T-helper 17 cell (primary cell): Measurements from ENCODE around the gene ATG16L2. TPM values are rescaled to one million over a fixed set of nuclear protein-coding genes. Genes with fewer than 3 reads are reported as not detected.
"Not testable (repeated sequence)": the region's sequence is repeated elsewhere in the genome, so short reads cannot be mapped to it uniquely, and the experiment has no call there.

Experiments
- ATAC-seq: fragments of 150-1000 bp; cut with Tn5 transposase; 2 replicates; pipeline ENCODE4 v1.10.0; 2021; ENCODE audit warnings: mild to moderate bottlenecking, moderate library complexity
- DNase-seq, 3 donors: peaks; one replicate each; pipeline versions ENCODE4 v3.0.0 to v3.0.0-alpha.2; 2020 to 2021
- H3K9me3 ChIP-seq: one replicate; pipeline ENCODE4 v1.7.0; 2013; ENCODE audit warnings: low read length, mild to moderate bottlenecking; ENCODE audit not compliant: control insufficient read depth, poor library complexity, severe bottlenecking
- H3K27ac Mint-ChIP-seq: one replicate; pipeline ENCODE4 v1.8.0; 2022; ENCODE audit warnings: mild to moderate bottlenecking, moderate library complexity, mixed read lengths
- H3K27me3 Mint-ChIP-seq: one replicate; pipeline ENCODE4 v1.8.0; 2022; ENCODE audit warnings: mixed read lengths
- H3K36me3 Mint-ChIP-seq: one replicate; pipeline ENCODE4 v1.8.0; 2022; ENCODE audit warnings: low read depth, mixed read lengths
- H3K4me1 Mint-ChIP-seq: one replicate; pipeline ENCODE4 v1.8.0; 2022; ENCODE audit warnings: mild to moderate bottlenecking, mixed read lengths
- H3K4me3 Mint-ChIP-seq: one replicate; pipeline ENCODE4 v1.8.0; 2022; ENCODE audit warnings: mild to moderate bottlenecking, moderate library complexity, mixed read lengths
- total RNA-seq, 4 donors: library from RNA in 2 of 4; stranded (reverse) in 2 of 4; gene quantifications; one replicate each; pipeline ENCODE4 v1.2.3 and lab custom pipeline; 2022 to 2026

ATG16L2 gene
- total RNA-seq, 2 donors from 2014 or later = 95.4 to 121 TPM

- not testable (repeated sequence) for H3K9me3 ChIP-seq, DNase-seq, H3K27me3 Mint-ChIP-seq, ATAC-seq, H3K36me3 Mint-ChIP-seq, H3K4me3 Mint-ChIP-seq
- Mint-ChIP-seq H3K27ac (peak overlapping the region; percentile 71), H3K4me1 (peaks cover 25% of the 10 kb centered on the region)
These were observed 13.4 kb downstream of the ATG16L2 start for GRCh38 chr11:72827656-72828055.

- Mint-ChIP-seq H3K36me3 (peaks cover 3% of the 10 kb centered on the region), H3K4me1 (peaks cover 23% of the 10 kb centered on the region)
- no peak for DNase-seq
These were observed 13.9 kb downstream of the ATG16L2 start for GRCh38 chr11:72828081-72828567.

GRCh38 chr11:72828692-72829101 is 14.5 kb downstream of the ATG16L2 start:
- H3K4me1 Mint-ChIP-seq = peaks cover 20% of the 10 kb centered on the region
- H3K4me3 Mint-ChIP-seq = no peak overlapping the region
- H3K27ac Mint-ChIP-seq = peak overlapping the region; percentile 71
- peaks cover 3% of the 10 kb centered on the region for H3K36me3 Mint-ChIP-seq
- no peaks in the 10 kb centered on the region for H3K27me3 Mint-ChIP-seq
- DNase-seq = no peak
- ATAC-seq = no peak
- H3K9me3 ChIP-seq = no peaks in the 10 kb centered on the region

More at GRCh38 chr11:72828081-72828567, 13.9 kb downstream of the ATG16L2 start:
- H3K4me3 Mint-ChIP-seq = peak overlapping the region; percentile 31
- peak overlapping the region; percentile 71 for H3K27ac Mint-ChIP-seq
- H3K9me3 ChIP-seq = no peaks in the 10 kb centered on the region
- no peak for ATAC-seq
- no peaks in the 10 kb centered on the region for H3K27me3 Mint-ChIP-seq

- Mint-ChIP-seq H3K27ac (no peak overlapping the region), H3K4me1 (peaks cover 20% of the 10 kb centered on the region)
- no peak for ATAC-seq
These were observed 15.0 kb downstream of the ATG16L2 start for GRCh38 chr11:72829178-72829577.

GRCh38 chr11:72829884-72830533 is 15.8 kb downstream of the ATG16L2 start:
- Mint-ChIP-seq H3K4me1 (peaks cover 20% of the 10 kb centered on the region), H3K36me3 (peaks cover 3% of the 10 kb centered on the region), H3K27me3 (no peaks in the 10 kb centered on the region), H3K4me3 (no peak overlapping the region), H3K27ac (no peak overlapping the region)
- ATAC-seq = no peak
- H3K9me3 ChIP-seq = no peaks in the 10 kb centered on the region
- DNase-seq = no peak

More at GRCh38 chr11:72829178-72829577, 15.0 kb downstream of the ATG16L2 start:
- no peaks in the 10 kb centered on the region for H3K27me3 Mint-ChIP-seq
- DNase-seq = no peak
- peaks cover 3% of the 10 kb centered on the region for H3K36me3 Mint-ChIP-seq
- H3K9me3 ChIP-seq = no peaks in the 10 kb centered on the region
- H3K4me3 Mint-ChIP-seq = no peak overlapping the region

DNA sequence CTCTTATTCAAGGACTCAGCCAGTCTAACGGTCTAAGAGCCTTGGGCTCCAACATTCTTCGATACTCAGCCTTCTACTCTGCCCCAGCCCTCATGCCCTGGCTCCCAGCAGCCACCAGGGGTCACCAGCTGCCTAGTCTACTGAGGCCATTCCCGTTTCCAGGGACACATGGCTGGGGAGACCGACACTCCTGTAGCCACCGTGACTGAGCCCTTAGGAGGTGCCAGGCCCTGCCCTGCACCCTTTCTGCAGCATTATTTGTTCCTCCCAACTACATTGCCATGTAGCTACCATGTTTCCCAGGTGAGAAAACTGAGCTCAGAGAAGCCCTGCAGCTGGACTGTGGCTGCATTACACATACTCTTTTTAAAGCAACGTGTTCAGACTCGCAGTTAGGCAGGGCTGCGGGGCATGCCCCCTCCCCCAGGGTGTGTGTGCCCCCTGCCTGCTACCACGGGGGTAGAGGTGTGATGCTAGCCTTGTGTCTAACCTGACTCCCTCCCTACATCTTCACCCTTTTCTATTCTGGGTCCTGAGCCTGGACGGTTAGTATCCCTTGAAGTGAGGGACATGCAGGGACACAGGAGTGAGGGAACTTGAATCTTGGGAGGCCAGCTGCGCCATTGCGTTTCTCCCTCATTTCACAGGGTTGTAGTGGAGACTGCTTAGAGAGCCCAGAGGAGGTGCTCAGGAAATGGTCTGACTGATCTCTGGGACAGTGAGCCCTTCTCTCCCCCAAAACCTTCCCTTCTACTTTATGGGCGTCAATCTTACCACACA is 17.5 kb downstream of the ATG16L2 start:
- no peaks in the 10 kb centered on the region for H3K9me3 ChIP-seq
- DNase-seq (peak; percentile 32 to 39 (median 33)), ATAC-seq (peak; percentile 82)
- Mint-ChIP-seq H3K4me1 (peaks cover 20% of the 10 kb centered on the region), H3K27me3 (no peaks in the 10 kb centered on the region), H3K27ac (peak overlapping the region; percentile 73), H3K36me3 (peaks cover 3% of the 10 kb centered on the region), H3K4me3 (no peak overlapping the region)

DNA sequence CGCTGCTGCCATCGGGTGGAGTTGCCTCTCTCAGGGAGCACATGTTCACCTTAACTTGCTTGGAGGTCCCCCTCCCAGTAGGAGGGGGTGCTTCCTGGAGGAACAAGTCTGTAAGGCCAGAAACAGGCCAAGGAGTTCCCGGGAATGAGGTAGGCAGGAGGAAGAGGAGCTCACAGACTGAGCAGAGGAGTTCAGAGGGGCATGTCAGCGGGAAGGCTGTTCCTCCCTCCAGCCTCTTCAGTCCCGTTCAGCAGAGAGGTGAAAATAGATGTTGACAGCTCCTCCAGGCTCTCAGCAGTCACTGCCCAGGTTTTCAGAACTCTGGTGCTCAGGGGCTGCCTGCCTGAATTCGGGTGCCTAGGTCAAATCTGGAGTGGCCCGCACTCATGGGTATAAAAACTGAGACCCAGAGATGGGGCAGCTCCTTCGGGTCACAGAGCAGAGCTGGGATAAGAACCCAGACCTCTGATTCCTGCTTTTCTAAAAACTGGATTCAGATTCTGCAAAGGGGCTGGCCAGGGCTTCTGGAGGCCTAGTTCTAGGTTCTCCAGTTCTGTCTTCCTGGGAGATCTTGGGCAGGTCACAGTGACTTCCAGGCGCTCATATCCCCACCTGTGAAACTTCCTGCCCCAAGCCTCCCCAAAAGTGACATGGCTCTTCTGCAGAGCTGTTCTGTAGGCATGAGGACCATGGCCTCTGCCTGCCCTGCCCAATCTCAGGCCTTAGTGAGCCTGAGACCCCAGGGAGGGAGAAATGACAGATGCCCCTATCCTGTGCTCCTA is 18.3 kb downstream of the ATG16L2 start:
- peaks cover 20% of the 10 kb centered on the region for H3K4me1 Mint-ChIP-seq
- peak overlapping the region; percentile 27 for H3K27ac Mint-ChIP-seq
- ATAC-seq (no peak), DNase-seq (no peak)
- no peak overlapping the region for H3K4me3 Mint-ChIP-seq
- no peaks in the 10 kb centered on the region for H3K9me3 ChIP-seq
- peaks cover 3% of the 10 kb centered on the region for H3K36me3 Mint-ChIP-seq
- no peaks in the 10 kb centered on the region for H3K27me3 Mint-ChIP-seq

- Mint-ChIP-seq H3K4me1 (peaks cover 20% of the 10 kb centered on the region), H3K36me3 (peaks cover 3% of the 10 kb centered on the region), H3K27me3 (no peaks in the 10 kb centered on the region), H3K27ac (peak overlapping the region; percentile 69), H3K4me3 (no peak overlapping the region)
- H3K9me3 ChIP-seq = no peaks in the 10 kb centered on the region
- ATAC-seq = no peak
- no peak for DNase-seq
These were observed 19.0 kb downstream of the ATG16L2 start for GRCh38 chr11:72833083-72833733.

GRCh38 chr11:72833811-72834493 is 19.7 kb downstream of the ATG16L2 start:
- H3K27ac Mint-ChIP-seq = peak overlapping the region; percentile 69
- H3K4me3 Mint-ChIP-seq = no peak overlapping the region
- no peak for ATAC-seq

DNA sequence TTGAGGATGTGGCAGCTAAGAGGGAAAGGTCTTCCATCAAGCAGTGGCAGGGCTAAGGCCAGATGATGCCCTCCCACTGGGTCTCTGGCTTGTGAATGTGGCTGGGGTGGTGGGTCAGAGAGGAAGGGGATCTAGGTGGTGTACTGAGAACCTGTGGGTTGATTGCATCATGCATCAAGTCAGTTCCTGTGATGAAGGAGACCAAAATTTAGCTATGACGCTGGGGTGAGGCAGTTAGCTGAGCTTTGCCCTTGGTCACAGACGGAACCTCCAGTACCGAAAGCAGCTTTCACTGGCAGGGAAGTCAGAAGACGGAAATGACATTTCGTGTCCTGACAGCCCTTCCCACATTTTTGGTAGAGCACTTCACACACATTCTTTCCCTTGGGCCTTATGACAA is 20.7 kb downstream of the ATG16L2 start:
- DNase-seq (no peak), ATAC-seq (no peak)
- no peak overlapping the region for H3K4me3 Mint-ChIP-seq
- H3K36me3 Mint-ChIP-seq = peaks cover 10% of the 10 kb centered on the region
- H3K9me3 ChIP-seq = no peaks in the 10 kb centered on the region
- peak overlapping the region; percentile 69 for H3K27ac Mint-ChIP-seq
- H3K27me3 Mint-ChIP-seq = no peaks in the 10 kb centered on the region
- H3K4me1 Mint-ChIP-seq = peaks cover 32% of the 10 kb centered on the region

More at GRCh38 chr11:72833811-72834493, 19.7 kb downstream of the ATG16L2 start:
- no peaks in the 10 kb centered on the region for H3K27me3 Mint-ChIP-seq
- peaks cover 4% of the 10 kb centered on the region for H3K36me3 Mint-ChIP-seq
- H3K4me1 Mint-ChIP-seq = peaks cover 23% of the 10 kb centered on the region
- no peaks in the 10 kb centered on the region for H3K9me3 ChIP-seq
- no peak for DNase-seq

DNA sequence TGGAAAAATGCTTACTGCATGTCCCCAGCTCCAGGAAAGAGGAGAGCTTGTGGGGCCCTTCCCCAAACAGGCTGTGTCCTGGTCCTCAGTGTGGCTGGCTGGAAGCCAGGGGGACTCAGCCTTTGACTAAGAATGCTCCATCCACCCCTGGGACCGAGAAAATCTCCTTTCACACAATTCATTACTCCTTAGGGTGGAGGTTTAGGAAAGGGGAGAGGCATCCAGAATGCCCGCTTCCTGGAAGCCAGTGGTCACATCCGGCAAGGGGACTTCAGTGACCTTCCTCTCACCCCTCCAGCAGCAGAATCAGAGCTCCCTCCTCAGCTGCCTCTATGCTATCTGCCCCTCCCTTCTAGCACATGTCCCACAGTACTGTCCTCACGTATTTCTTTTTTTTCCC is 21.9 kb downstream of the ATG16L2 start:
- peak overlapping the region; percentile 11 for H3K27ac Mint-ChIP-seq
- H3K4me1 Mint-ChIP-seq = peaks cover 28% of the 10 kb centered on the region

GRCh38 chr11:72838691-72839305 is 24.6 kb downstream of the ATG16L2 start:
- no peak for ATAC-seq
- H3K4me3 Mint-ChIP-seq = no peak overlapping the region
- H3K27ac Mint-ChIP-seq = peak overlapping the region; percentile 82
- H3K27me3 Mint-ChIP-seq = no peaks in the 10 kb centered on the region
- H3K9me3 ChIP-seq = no peaks in the 10 kb centered on the region
- DNase-seq = no peak
- peaks cover 9% of the 10 kb centered on the region for H3K36me3 Mint-ChIP-seq
- peaks cover 18% of the 10 kb centered on the region for H3K4me1 Mint-ChIP-seq

More for the DNA sequence above, 21.9 kb downstream of the ATG16L2 start:
- ATAC-seq (no peak), DNase-seq (no peak)
- no peaks in the 10 kb centered on the region for H3K9me3 ChIP-seq
- Mint-ChIP-seq H3K27me3 (no peaks in the 10 kb centered on the region), H3K36me3 (peaks cover 7% of the 10 kb centered on the region), H3K4me3 (no peak overlapping the region)
